HCT116 (cell line): ENCODE data around the gene GRB10.

Experiments
- CTCF ChIP-seq, 3 experiments: fragments of 200-600 bp in 1 of 3; sonication (generic) in 1 of 3; IDR thresholded peaks in 2 of 3; conservative IDR thresholded peaks in 1 of 3; 2 replicates each; pipeline ENCODE4 v1.5.1; 2012 to 2017; ENCODE audit warnings: low read depth in 2 of 3, low read length in 2 of 3, antibody characterized with exemption in 1 of 3, borderline replicate concordance in 1 of 3, control low read depth in 1 of 3, mild to moderate bottlenecking in 1 of 3, mixed read lengths in 1 of 3, mixed run types in 1 of 3, moderate library complexity in 1 of 3; ENCODE audit not compliant: insufficient read depth in 1 of 3
- JUND ChIP-seq: IDR thresholded peaks from 2 replicates; pipeline ENCODE4 v1.6.1; 2012
- MAX ChIP-seq: IDR thresholded peaks from 2 replicates; pipeline ENCODE4 v1.6.1; 2012
- POLR2AphosphoS5 ChIP-seq: IDR thresholded peaks from 2 replicates; pipeline ENCODE4 v1.6.1; 2011; ENCODE audit warnings: mild to moderate bottlenecking, low read depth, low read length, moderate library complexity
- SIN3A ChIP-seq: IDR thresholded peaks from 2 replicates; pipeline ENCODE4 v1.6.1; 2012; ENCODE audit warnings: low read depth

- TF ChIP-seq SIN3A (no peak), MAX (no peak), CTCF (IDR thresholded peaks at IDR 0.05 in 2 of 3, conservative IDR thresholded peaks at IDR 0.05 in 1 of 3; ENCODE audit: borderline replicate concordance in 1 of 3, insufficient read depth in 1 of 3, low read depth in 2 of 3, low read length in 2 of 3) (no peak), POLR2AphosphoS5 (no peak), JUND (no peak)
Measured at GRCh38 chr7:50685135-50686065, 97.3 kb downstream of the GRB10 start.
